Type B pancreatic cell (in vitro differentiated cells): ENCODE data around the gene IPO5. TPM values are rescaled to one million over a fixed set of nuclear protein-coding genes. Genes with fewer than 3 reads are reported as not detected.

Experiments
- DNase-seq: peaks from one replicate; pipeline ENCODE4 v3.0.0; 2021; ENCODE audit warnings: mixed read lengths; ENCODE audit not compliant: unreplicated experiment; ENCODE audit errors: extremely low spot score
- H3K27ac Mint-ChIP-seq: 2 replicates; pipeline ENCODE4 v1.8.0; 2021; ENCODE audit warnings: mild to moderate bottlenecking, mixed read lengths
- H3K27me3 Mint-ChIP-seq: 2 replicates; pipeline ENCODE4 v1.8.0; 2021; ENCODE audit warnings: mixed read lengths
- H3K36me3 Mint-ChIP-seq: 2 replicates; pipeline ENCODE4 v1.8.0; 2021; ENCODE audit warnings: mixed read lengths
- H3K4me1 Mint-ChIP-seq: one replicate; pipeline ENCODE4 v1.8.0; 2021; ENCODE audit warnings: mixed read lengths; ENCODE audit not compliant: unreplicated experiment
- H3K4me3 Mint-ChIP-seq: 2 replicates; pipeline ENCODE4 v1.8.0; 2021; ENCODE audit warnings: mild to moderate bottlenecking, mixed read lengths
- H3K9me3 Mint-ChIP-seq: 2 replicates; pipeline ENCODE4 v1.8.0; 2021; ENCODE audit warnings: mixed read lengths
- total RNA-seq: library from RNA; stranded (reverse); gene quantifications from 2 replicates; pipeline ENCODE4 v1.2.1, GENCODE V29; 2021; ENCODE audit warnings: low replicate concordance
- TF ChIP-seq, protein P1 (sequence below): fragments of 200-600 bp; sonication (generic); conservative IDR thresholded peaks from 2 replicates; pipeline ENCODE4 v1.5.0; 2021; ENCODE audit warnings: antibody characterized with exemption, mild to moderate bottlenecking

The IPO5 gene
- total RNA-seq, 1 donor from 2014 or later = 202 TPM

DNA sequence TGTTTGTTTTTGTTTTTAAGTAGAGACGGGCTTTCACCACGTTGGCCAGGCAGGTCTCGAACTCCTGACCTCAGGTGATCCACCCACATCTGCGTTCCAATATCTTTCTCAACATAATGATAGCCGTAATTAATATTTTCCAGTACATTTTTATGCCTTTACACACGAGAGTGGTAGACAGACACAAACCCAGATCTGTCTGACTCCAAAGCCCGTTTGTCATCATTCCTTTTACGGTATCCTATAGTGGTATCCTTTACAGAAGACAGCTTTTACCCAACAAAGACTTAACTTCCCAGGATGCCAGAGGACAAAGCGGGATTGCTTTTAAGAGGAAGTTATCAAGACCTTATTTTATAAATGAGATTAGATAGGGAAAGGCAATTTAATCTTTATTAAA lies 59.8 kb downstream of the IPO5 start:
- no peak overlapping the region for H3K4me3 Mint-ChIP-seq
- DNase-seq = no peak
- no peaks in the 10 kb centered on the region for H3K27me3 Mint-ChIP-seq
- H3K36me3 Mint-ChIP-seq = peaks cover 36% of the 10 kb centered on the region
- TF ChIP-seq, protein P1, sequence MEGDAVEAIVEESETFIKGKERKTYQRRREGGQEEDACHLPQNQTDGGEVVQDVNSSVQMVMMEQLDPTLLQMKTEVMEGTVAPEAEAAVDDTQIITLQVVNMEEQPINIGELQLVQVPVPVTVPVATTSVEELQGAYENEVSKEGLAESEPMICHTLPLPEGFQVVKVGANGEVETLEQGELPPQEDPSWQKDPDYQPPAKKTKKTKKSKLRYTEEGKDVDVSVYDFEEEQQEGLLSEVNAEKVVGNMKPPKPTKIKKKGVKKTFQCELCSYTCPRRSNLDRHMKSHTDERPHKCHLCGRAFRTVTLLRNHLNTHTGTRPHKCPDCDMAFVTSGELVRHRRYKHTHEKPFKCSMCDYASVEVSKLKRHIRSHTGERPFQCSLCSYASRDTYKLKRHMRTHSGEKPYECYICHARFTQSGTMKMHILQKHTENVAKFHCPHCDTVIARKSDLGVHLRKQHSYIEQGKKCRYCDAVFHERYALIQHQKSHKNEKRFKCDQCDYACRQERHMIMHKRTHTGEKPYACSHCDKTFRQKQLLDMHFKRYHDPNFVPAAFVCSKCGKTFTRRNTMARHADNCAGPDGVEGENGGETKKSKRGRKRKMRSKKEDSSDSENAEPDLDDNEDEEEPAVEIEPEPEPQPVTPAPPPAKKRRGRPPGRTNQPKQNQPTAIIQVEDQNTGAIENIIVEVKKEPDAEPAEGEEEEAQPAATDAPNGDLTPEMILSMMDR = no peak
- H3K4me1 Mint-ChIP-seq = no peaks in the 10 kb centered on the region
- no peaks in the 10 kb centered on the region for H3K9me3 Mint-ChIP-seq
- H3K27ac Mint-ChIP-seq = no peak overlapping the region

- H3K9me3 Mint-ChIP-seq = no peaks in the 10 kb centered on the region
- no peak overlapping the region for H3K4me3 Mint-ChIP-seq
- H3K27me3 Mint-ChIP-seq = no peaks in the 10 kb centered on the region
- DNase-seq = no peak
- H3K4me1 Mint-ChIP-seq = no peaks in the 10 kb centered on the region
- peaks cover 35% of the 10 kb centered on the region for H3K36me3 Mint-ChIP-seq
- TF ChIP-seq, protein P1 = no peak
- H3K27ac Mint-ChIP-seq = no peak overlapping the region
Measured at GRCh38 chr13:98014766-98015165, 61.3 kb downstream of the IPO5 start.

- TF ChIP-seq, protein P1 = no peak
- H3K4me1 Mint-ChIP-seq = no peaks in the 10 kb centered on the region
- no peak overlapping the region for H3K4me3 Mint-ChIP-seq
- H3K27ac Mint-ChIP-seq = no peak overlapping the region
- DNase-seq = no peak
- H3K9me3 Mint-ChIP-seq = no peaks in the 10 kb centered on the region
- peaks cover 35% of the 10 kb centered on the region for H3K36me3 Mint-ChIP-seq
- H3K27me3 Mint-ChIP-seq = no peaks in the 10 kb centered on the region
Measured at GRCh38 chr13:98018293-98018692, 64.8 kb downstream of the IPO5 start.

DNA sequence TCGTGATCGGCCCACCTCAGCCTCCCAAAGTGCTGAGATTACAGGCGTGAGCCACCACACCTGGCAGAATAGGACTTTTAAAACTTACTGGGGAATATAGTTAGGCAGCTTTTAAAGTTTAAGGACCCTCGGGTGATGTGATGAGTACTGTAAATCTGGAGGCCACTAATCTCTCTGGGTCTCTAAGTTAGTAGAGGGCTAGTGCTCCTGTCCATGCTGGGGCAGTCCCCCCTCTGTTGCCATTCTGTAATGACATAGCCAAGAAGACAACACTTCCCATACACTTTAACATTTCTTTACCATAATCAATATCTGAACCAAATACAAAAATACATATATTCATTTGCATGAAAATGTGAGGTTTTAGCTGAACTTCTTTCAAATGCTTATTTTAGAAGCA lies 65.7 kb downstream of the IPO5 start:
- H3K36me3 Mint-ChIP-seq = peaks cover 34% of the 10 kb centered on the region

GRCh38 chr13:98020271-98020670 lies 66.8 kb downstream of the IPO5 start:
- no peak overlapping the region for H3K4me3 Mint-ChIP-seq
- DNase-seq = no peak
- TF ChIP-seq, protein P1 = no peak
- H3K36me3 Mint-ChIP-seq = peaks cover 30% of the 10 kb centered on the region
- no peaks in the 10 kb centered on the region for H3K4me1 Mint-ChIP-seq
- no peak overlapping the region for H3K27ac Mint-ChIP-seq
- no peaks in the 10 kb centered on the region for H3K9me3 Mint-ChIP-seq
- no peaks in the 10 kb centered on the region for H3K27me3 Mint-ChIP-seq

More for the DNA sequence above, 65.7 kb downstream of the IPO5 start:
- DNase-seq = no peak
- Mint-ChIP-seq H3K4me1 (no peaks in the 10 kb centered on the region), H3K4me3 (no peak overlapping the region), H3K27me3 (no peaks in the 10 kb centered on the region), H3K9me3 (no peaks in the 10 kb centered on the region), H3K27ac (no peak overlapping the region)
- TF ChIP-seq, protein P1 = no peak

GRCh38 chr13:98022210-98022609 lies 68.7 kb downstream of the IPO5 start:
- Mint-ChIP-seq H3K36me3 (peaks cover 35% of the 10 kb centered on the region), H3K9me3 (peaks cover 6% of the 10 kb centered on the region), H3K4me1 (peaks cover 9% of the 10 kb centered on the region), H3K27ac (no peak overlapping the region), H3K27me3 (no peaks in the 10 kb centered on the region), H3K4me3 (no peak overlapping the region)
- TF ChIP-seq, protein P1 = no peak
- DNase-seq = no peak
